GM23248 (cell line): ENCODE results near the gene PTPN20. TPM values are rescaled to one million over a fixed set of nuclear protein-coding genes. Genes with fewer than 3 reads are reported as not detected.

Source experiments
- DNase-seq: peaks from one replicate; pipeline ENCODE4 v3.0.0-alpha.2; 2015
- H2AFZ ChIP-seq: fragments of 200-600 bp; sonication (generic); 2 replicates; pipeline ENCODE4 v1.6.1; 2016; ENCODE audit warnings: antibody characterized with exemption
- H3F3A ChIP-seq: fragments of 200-600 bp; sonication (generic); 2 replicates; pipeline ENCODE4 v1.6.1; 2016; ENCODE audit warnings: mild to moderate bottlenecking, antibody characterized with exemption, mixed run types; ENCODE audit not compliant: insufficient read depth
- H3K27ac ChIP-seq: fragments of 200-600 bp; sonication (generic); 2 replicates; pipeline ENCODE4 v1.5.1; 2016; ENCODE audit warnings: mild to moderate bottlenecking
- H3K27me3 ChIP-seq: fragments of 200-600 bp; sonication (generic); replicated peaks from 2 replicates; pipeline ENCODE4 v1.6.1; 2016; ENCODE audit warnings: mild to moderate bottlenecking; ENCODE audit not compliant: insufficient read depth
- H3K36me3 ChIP-seq: fragments of 200-600 bp; sonication (generic); 2 replicates; pipeline ENCODE4 v1.6.1; 2016; ENCODE audit warnings: low read depth, mild to moderate bottlenecking
- H3K4me1 ChIP-seq: fragments of 200-600 bp; sonication (generic); 2 replicates; pipeline ENCODE4 v1.6.1; 2016; ENCODE audit warnings: mild to moderate bottlenecking; ENCODE audit not compliant: insufficient read depth
- H3K4me2 ChIP-seq: fragments of 200-600 bp; sonication (generic); one replicate; pipeline ENCODE4 v1.6.1; 2016; ENCODE audit warnings: mild to moderate bottlenecking; ENCODE audit not compliant: unreplicated experiment
- H3K4me3 ChIP-seq: fragments of 200-600 bp; sonication (generic); 2 replicates; pipeline ENCODE4 v1.5.1; 2016; ENCODE audit warnings: mild to moderate bottlenecking
- H3K79me2 ChIP-seq: fragments of 200-600 bp; sonication (generic); 2 replicates; pipeline ENCODE4 v1.6.1; 2016; ENCODE audit warnings: mild to moderate bottlenecking; ENCODE audit not compliant: insufficient read depth
- H3K9ac ChIP-seq: fragments of 200-600 bp; sonication (generic); 2 replicates; pipeline ENCODE4 v1.6.1; 2016; ENCODE audit warnings: mild to moderate bottlenecking
- H3K9me2 ChIP-seq: fragments of 200-600 bp; sonication (generic); 2 replicates; pipeline ENCODE4 v1.6.1; 2016; ENCODE audit warnings: mixed run types, mild to moderate bottlenecking, moderate library complexity; ENCODE audit not compliant: insufficient read depth
- H3K9me3 ChIP-seq: fragments of 200-600 bp; sonication (generic); one replicate; pipeline ENCODE4 v1.6.1; 2017; ENCODE audit warnings: low read depth
- H4K20me1 ChIP-seq: fragments of 200-600 bp; sonication (generic); 2 replicates; pipeline ENCODE4 v1.6.0; 2016; ENCODE audit not compliant: insufficient read depth
- EZH2 ChIP-seq: fragments of 200-600 bp; sonication (generic); IDR thresholded peaks from 2 replicates; pipeline ENCODE4 v1.6.1; 2018; ENCODE audit warnings: antibody characterized with exemption, mild to moderate bottlenecking; ENCODE audit not compliant: insufficient read depth, poor library complexity, severe bottlenecking
- EZH2phosphoT487 ChIP-seq: fragments of 200-600 bp; sonication (generic); IDR thresholded peaks from 2 replicates; pipeline ENCODE4 v1.6.1; 2018; ENCODE audit warnings: antibody characterized with exemption, moderate library complexity, mild to moderate bottlenecking, low read depth; ENCODE audit not compliant: insufficient read depth
- WGBS, 2 experiments: methylation state at CpG; one replicate each; pipeline ENCODE4 v1.1.6; 2015 to 2017; ENCODE audit warnings: low lambda C conversion rate in 2 of 2, low coverage in 1 of 2; ENCODE audit errors: missing lambda C conversion rate in 2 of 2; 5-methylcytosine and 5-hydroxymethylcytosine counted together
- in situ Hi-C: fragments of 300-500 bp; cut with MboI; formaldehyde crosslinking; loops from 2 replicates; pipeline ENCODE4 v1.15.0; 2020
- polyA plus RNA-seq: library from polyadenylated mRNA; unstranded; fragments of >200 nt; fragmentation: Nextera tagmentation; extraction: Ambion mirVana; gene quantifications from 2 replicates; pipeline ENCODE4 v1.2.1, GENCODE V29; 2016
- total RNA-seq: library from RNA; depleted of rRNA; stranded (reverse); fragments of >200 nt; shearing (Covaris generic); gene quantifications from 2 replicates; pipeline ENCODE4 v1.2.3, GENCODE V29; 2014

The PTPN20 gene
- total and polyA plus RNA-seq, 2 experiments from 2014 or later: 0.15 to 0.22 TPM

GRCh38 chr10:47025253-47025539, 114.0 kb downstream of the PTPN20 start:
- peak overlapping the region; percentile 25 for H3K9ac ChIP-seq
- no peaks in the 10 kb centered on the region for H3K9me3 ChIP-seq
- H3F3A ChIP-seq: peaks cover 12% of the 10 kb centered on the region
- DNase-seq: no peak
- no peaks in the 10 kb centered on the region for H3K79me2 ChIP-seq
- H3K36me3 ChIP-seq: no peaks in the 10 kb centered on the region
- no peak overlapping the region for H3K4me2 ChIP-seq
- H4K20me1 ChIP-seq: no peaks in the 10 kb centered on the region
- H2AFZ ChIP-seq: 0 out of 2 replicates have a peak overlapping the region, but pooled peaks have one; percentile 15
- H3K4me1 ChIP-seq: peaks cover 24% of the 10 kb centered on the region
- in situ Hi-C loops: no loop called here
- H3K27ac ChIP-seq: peak overlapping the region; percentile 49
- WGBS, 2 experiments: 34 to 38% methylated on average over 4 of the region's 4 CpGs
- no peaks in the 10 kb centered on the region for H3K9me2 ChIP-seq
- no peak overlapping the region for H3K4me3 ChIP-seq
- TF ChIP-seq EZH2 (no peak), EZH2phosphoT487 (no peak)
- no peaks in the 10 kb centered on the region for H3K27me3 ChIP-seq

- no peaks in the 10 kb centered on the region for H3K9me2 ChIP-seq
- TF ChIP-seq EZH2phosphoT487 (no peak), EZH2 (no peak)
- H3K27ac ChIP-seq: peak overlapping the region; percentile 49
- 0 out of 2 replicates have a peak overlapping the region, but pooled peaks have one; percentile 15 for H2AFZ ChIP-seq
- peak overlapping the region; percentile 25 for H3K9ac ChIP-seq
- H3K4me3 ChIP-seq: no peak overlapping the region
- in situ Hi-C loops: no loop called here
- H3K27me3 ChIP-seq: no peaks in the 10 kb centered on the region
- H3K36me3 ChIP-seq: no peaks in the 10 kb centered on the region
- peaks cover 20% of the 10 kb centered on the region for H3K4me1 ChIP-seq
- H3K79me2 ChIP-seq: no peaks in the 10 kb centered on the region
- H3F3A ChIP-seq: peaks cover 9% of the 10 kb centered on the region
- no peaks in the 10 kb centered on the region for H3K9me3 ChIP-seq
- no peak overlapping the region for H3K4me2 ChIP-seq
- H4K20me1 ChIP-seq: no peaks in the 10 kb centered on the region
- peak; percentile 94 for DNase-seq
- 66 to 68% methylated on average over 10 of the region's 10 CpGs for WGBS, 2 experiments
These were observed 114.5 kb downstream of the PTPN20 start for GRCh38 chr10:47025540-47026300.

- Histone ChIP-seq H4K20me1 (no peaks in the 10 kb centered on the region), H3K4me2 (no peak overlapping the region), H3K27me3 (no peaks in the 10 kb centered on the region), H3K36me3 (no peaks in the 10 kb centered on the region), H3K4me3 (no peak overlapping the region), H3F3A (peaks cover 6% of the 10 kb centered on the region; the same call in 1 of the 2 replicates), H3K9me3 (no peaks in the 10 kb centered on the region), H3K9me2 (no peaks in the 10 kb centered on the region), H3K9ac (no peak overlapping the region), H3K79me2 (no peaks in the 10 kb centered on the region), H2AFZ (no peak overlapping the region), H3K27ac (no peak overlapping the region), H3K4me1 (peaks cover 21% of the 10 kb centered on the region)
- in situ Hi-C loops: no loop called here
- WGBS, 2 experiments: 87 to 88% methylated on average over 10 to 11 of the region's 11 CpGs
- TF ChIP-seq EZH2phosphoT487: no peak
- no peak for TF ChIP-seq EZH2
- no peak for DNase-seq
These were observed 115.3 kb downstream of the PTPN20 start for GRCh38 chr10:47026301-47027107.

- Histone ChIP-seq H3K4me2 (no peak overlapping the region), H2AFZ (no peak overlapping the region), H3K79me2 (no peaks in the 10 kb centered on the region), H3F3A (peaks cover 6% of the 10 kb centered on the region; the same call in 1 of the 2 replicates), H3K27ac (no peak overlapping the region), H3K27me3 (no peaks in the 10 kb centered on the region), H3K4me1 (peaks cover 24% of the 10 kb centered on the region), H3K9ac (no peak overlapping the region), H4K20me1 (no peaks in the 10 kb centered on the region), H3K4me3 (no peak overlapping the region), H3K36me3 (no peaks in the 10 kb centered on the region), H3K9me2 (no peaks in the 10 kb centered on the region), H3K9me3 (no peaks in the 10 kb centered on the region)
- no peak for DNase-seq
- TF ChIP-seq EZH2phosphoT487 (no peak), EZH2 (no peak)
- 76% methylated on average over 9 of the region's 9 CpGs for WGBS, 2 experiments
- in situ Hi-C loops: no loop called here
These were observed 116.0 kb downstream of the PTPN20 start for GRCh38 chr10:47027108-47027783.
